H9 (cell line): ENCODE measurements around the gene CUBN. TPM values are rescaled to one million over a fixed set of nuclear protein-coding genes. Genes with fewer than 3 reads are reported as not detected.

Source experiments
- DNase-seq: peaks from one replicate; pipeline ENCODE4 v3.0.0-alpha.2; 2017
- H2AFZ ChIP-seq: one replicate; pipeline ENCODE4 v1.6.1; 2013; ENCODE audit warnings: mild to moderate bottlenecking, low read length, control low read depth, moderate library complexity
- H2AK5ac ChIP-seq: 2 replicates; pipeline ENCODE4 v1.6.1; 2013; ENCODE audit warnings: low read length, control low read depth, mixed read lengths; ENCODE audit not compliant: insufficient read length
- H2BK120ac ChIP-seq: one replicate; pipeline ENCODE4 v1.6.1; 2013; ENCODE audit warnings: low read depth, mild to moderate bottlenecking, low read length, control low read depth, inconsistent platforms; ENCODE audit not compliant: poor library complexity, severe bottlenecking
- H2BK12ac ChIP-seq: 2 replicates; pipeline ENCODE4 v1.6.1; 2013; ENCODE audit warnings: low read length, control low read depth, mixed read lengths, low read depth; ENCODE audit not compliant: insufficient read length
- H2BK15ac ChIP-seq: 2 replicates; pipeline ENCODE4 v1.6.1; 2013; ENCODE audit warnings: low read depth, low read length, control low read depth
- H2BK20ac ChIP-seq: one replicate; pipeline ENCODE4 v1.6.1; 2013; ENCODE audit warnings: low read depth, mild to moderate bottlenecking, low read length, control low read depth, inconsistent platforms; ENCODE audit not compliant: poor library complexity, severe bottlenecking
- H2BK5ac ChIP-seq: 2 replicates; pipeline ENCODE4 v1.6.1; 2013; ENCODE audit warnings: low read length, control low read depth, mixed read lengths; ENCODE audit not compliant: insufficient read length
- H3K14ac ChIP-seq: 2 replicates; pipeline ENCODE4 v1.6.1; 2013; ENCODE audit warnings: low read length, control low read depth; ENCODE audit not compliant: insufficient read depth
- H3K18ac ChIP-seq: 2 replicates; pipeline ENCODE4 v1.6.1; 2013; ENCODE audit warnings: low read depth, mild to moderate bottlenecking, mixed read lengths, low read length, control low read depth; ENCODE audit not compliant: insufficient read length
- H3K23ac ChIP-seq: 2 replicates; pipeline ENCODE4 v1.6.1; 2013; ENCODE audit warnings: low read length, control low read depth, mixed read lengths, low read depth; ENCODE audit not compliant: insufficient read length
- H3K23me2 ChIP-seq: 2 replicates; pipeline ENCODE4 v1.6.1; 2013; ENCODE audit warnings: low read depth, mild to moderate bottlenecking, mixed read lengths, low read length, control low read depth; ENCODE audit not compliant: insufficient read length, poor library complexity, severe bottlenecking
- H3K27ac ChIP-seq: 2 replicates; pipeline ENCODE4 v1.5.1; 2013; ENCODE audit warnings: low read length, control low read depth, mixed read lengths, low read depth; ENCODE audit not compliant: insufficient read length
- H3K27me3 ChIP-seq: 2 replicates; pipeline ENCODE4 v1.6.1; 2013; ENCODE audit warnings: low read length, control low read depth, inconsistent platforms; ENCODE audit not compliant: insufficient read depth
- H3K4ac ChIP-seq: 2 replicates; pipeline ENCODE4 v1.6.1; 2013; ENCODE audit warnings: low read depth, mild to moderate bottlenecking, control low read depth, inconsistent platforms, low read length, moderate library complexity
- H3K4me1 ChIP-seq: 2 replicates; pipeline ENCODE4 v1.6.1; 2013; ENCODE audit warnings: low read length, control low read depth, inconsistent platforms; ENCODE audit not compliant: insufficient read depth
- H3K4me2 ChIP-seq: 2 replicates; pipeline ENCODE4 v1.6.1; 2013; ENCODE audit warnings: low read length, control low read depth, mixed read lengths; ENCODE audit not compliant: insufficient read length, insufficient read depth
- H3K56ac ChIP-seq: 2 replicates; pipeline ENCODE4 v1.6.1; 2013; ENCODE audit warnings: low read depth, mild to moderate bottlenecking, mixed read lengths, low read length, control low read depth; ENCODE audit not compliant: insufficient read length
- H3K79me1 ChIP-seq: 2 replicates; pipeline ENCODE4 v1.6.1; 2013; ENCODE audit warnings: low read depth, mild to moderate bottlenecking, moderate library complexity, low read length, control low read depth, inconsistent platforms; ENCODE audit not compliant: insufficient read depth, poor library complexity, severe bottlenecking
- H3K79me2 ChIP-seq: 2 replicates; pipeline ENCODE4 v1.6.1; 2013; ENCODE audit warnings: low read length, control low read depth, inconsistent platforms; ENCODE audit not compliant: insufficient read depth
- H3K9ac ChIP-seq: 2 replicates; pipeline ENCODE4 v1.6.1; 2013; ENCODE audit warnings: low read length, control low read depth, mixed read lengths; ENCODE audit not compliant: insufficient read length; ENCODE audit errors: extremely low read depth
- H3K9me3 ChIP-seq: one replicate; pipeline ENCODE4 v1.6.1; 2013; ENCODE audit warnings: low read depth, low read length, inconsistent platforms; ENCODE audit not compliant: control insufficient read depth
- H3T11ph ChIP-seq: one replicate; pipeline ENCODE4 v1.6.1; 2013; ENCODE audit warnings: mild to moderate bottlenecking, low read length, control low read depth, inconsistent platforms
- H4K20me1 ChIP-seq: one replicate; pipeline ENCODE4 v1.6.1; 2013; ENCODE audit not compliant: control insufficient read depth, insufficient read length, insufficient read depth
- H4K5ac ChIP-seq: 2 replicates; pipeline ENCODE4 v1.6.1; 2013; ENCODE audit warnings: low read depth, mild to moderate bottlenecking, mixed read lengths, low read length, control low read depth; ENCODE audit not compliant: insufficient read length
- H4K8ac ChIP-seq: replicated peaks from 2 replicates; pipeline ENCODE4 v1.6.1; 2013; ENCODE audit warnings: low read length, control low read depth, mixed read lengths, low read depth; ENCODE audit not compliant: insufficient read length
- H4K91ac ChIP-seq: 2 replicates; pipeline ENCODE4 v1.6.1; 2013; ENCODE audit warnings: low read depth, mild to moderate bottlenecking, moderate library complexity, mixed read lengths, low read length, control low read depth; ENCODE audit not compliant: insufficient read length
- H3K27ac Mint-ChIP-seq, 3 experiments: 2 replicates in 2 of 3; 3 replicates in 1 of 3; pipeline ENCODE4 v1.8.0; 2020 to 2021; ENCODE audit warnings: mixed read lengths in 3 of 3, mild to moderate bottlenecking in 1 of 3, moderate library complexity in 1 of 3
- H3K27me3 Mint-ChIP-seq: 2 replicates; pipeline ENCODE4 v1.8.0; 2021; ENCODE audit warnings: low read depth, mild to moderate bottlenecking, moderate library complexity, mixed read lengths
- H3K36me3 Mint-ChIP-seq, 3 experiments: 2 replicates in 2 of 3; 3 replicates in 1 of 3; pipeline ENCODE4 v1.8.0; 2020 to 2021; ENCODE audit warnings: low read depth in 3 of 3, mixed read lengths in 3 of 3; ENCODE audit not compliant: insufficient read depth in 1 of 3
- H3K4me1 Mint-ChIP-seq, 2 experiments: 2 replicates each; pipeline ENCODE4 v1.8.0; 2020; ENCODE audit warnings: mixed read lengths in 2 of 2
- H3K4me3 Mint-ChIP-seq, 2 experiments: 2 replicates in 1 of 2; 3 replicates in 1 of 2; pipeline ENCODE4 v1.8.0; 2020 to 2021; ENCODE audit warnings: mild to moderate bottlenecking in 2 of 2, mixed read lengths in 2 of 2, moderate library complexity in 1 of 2
- H3K9me3 Mint-ChIP-seq, 2 experiments: 2 replicates in 1 of 2; 3 replicates in 1 of 2; pipeline ENCODE4 v1.8.0; 2020; ENCODE audit warnings: mild to moderate bottlenecking in 2 of 2, mixed read lengths in 2 of 2, moderate library complexity in 1 of 2
- CTCF ChIP-seq: fragments of 200-600 bp; sonication (generic); conservative IDR thresholded peaks from 3 replicates; pipeline ENCODE4 v1.8.0; 2021; ENCODE audit warnings: antibody characterized with exemption, mild to moderate bottlenecking
- WGBS: extraction: QIAGEN DNeasy Blood & Tissue Kit; methylation state at CpG from one replicate; pipeline ENCODE4 v1.1.7; 2013; ENCODE audit warnings: missing lambda C conversion rate, low lambda C conversion rate, mixed read lengths; ENCODE audit not compliant: insufficient read length; ENCODE audit errors: extremely low coverage; 5-methylcytosine and 5-hydroxymethylcytosine counted together
- total RNA-seq: library from RNA; stranded (reverse); gene quantifications from 2 replicates; pipeline ENCODE4 v1.2.1, GENCODE V29; 2021

Gene CUBN
- total RNA-seq, 1 experiment from 2014 or later: 0.26 TPM

GRCh38 chr10:16843252-16843870, 286.2 kb downstream of the CUBN start:
- Histone ChIP-seq H4K20me1 (no peaks in the 10 kb centered on the region), H3K23me2 (no peaks in the 10 kb centered on the region), H2AK5ac (no peak overlapping the region), H2BK5ac (no peak overlapping the region), H4K8ac (no peak overlapping the region), H3T11ph (no peak overlapping the region), H3K56ac (no peak overlapping the region), H3K18ac (no peak overlapping the region), H3K9ac (no peak overlapping the region), H3K9me3 (no peaks in the 10 kb centered on the region), H3K14ac (no peak overlapping the region), H4K5ac (no peak overlapping the region), H3K27me3 (no peaks in the 10 kb centered on the region), H2BK15ac (no peak overlapping the region), H2BK12ac (no peak overlapping the region), H2AFZ (no peak overlapping the region), H3K27ac (no peak overlapping the region), H3K4ac (no peak overlapping the region), H4K91ac (no peak overlapping the region), H2BK20ac (no peak overlapping the region), H3K79me2 (no peaks in the 10 kb centered on the region), H3K4me1 (no peaks in the 10 kb centered on the region), H3K79me1 (no peaks in the 10 kb centered on the region), H3K4me2 (no peak overlapping the region), H2BK120ac (no peak overlapping the region), H3K23ac (no peak overlapping the region)
- H3K27me3 Mint-ChIP-seq: no peaks in the 10 kb centered on the region
- H3K4me1 Mint-ChIP-seq: peaks cover 0 to 2% of the 10 kb centered on the region in 2 experiments; a peak in 1 of 4 replicates
- peak; percentile 78 for TF ChIP-seq CTCF
- H3K4me3 Mint-ChIP-seq: no peak overlapping the region
- no peak for DNase-seq
- H3K36me3 Mint-ChIP-seq: no peaks in the 10 kb centered on the region
- H3K27ac Mint-ChIP-seq: no peak overlapping the region
- no CpG with 5 or more reads among the region's 1 CpG for WGBS
- no peaks in the 10 kb centered on the region; a peak in 1 of 5 replicates for H3K9me3 Mint-ChIP-seq
